ENCODE data around the gene YIF1B. TPM values are rescaled to one million over a fixed set of nuclear protein-coding genes. Genes with fewer than 3 reads are reported as not detected.

Gene YIF1B
- total and polyA plus RNA-seq, 4 donors: 34.1 to 74.1 (median 42.9) TPM

- Histone ChIP-seq H3K4me1 (ENCODE audit: control insufficient read depth in 4 of 4, insufficient read depth in 4 of 4, low read length in 3 of 4) (peaks cover 0 to 12% (median 9%) of the 10 kb centered on the region in 4 donors), H3K9ac (ENCODE audit: low read depth in 1 of 2, low read length in 2 of 2) (no peak within 1 kb of the TSS)
Observed at GRCh38 chr19:38264486-38265212, 51.1 kb downstream of the YIF1B start, which contains the start of gene SPINT2. Gene SPINT2 (plus strand): TSS chr19:38264573. CDS start chr19:38264893, 320 bp downstream.

GRCh38 chr19:38263689-38264485 lies 51.9 kb downstream of the YIF1B start:
- Histone ChIP-seq H3K27ac (ENCODE audit: low read depth in 1 of 2, low read length in 2 of 2) (peak overlapping the region; percentile 29 to 46), H3K4me1 (ENCODE audit: control insufficient read depth in 4 of 4, insufficient read depth in 4 of 4, low read length in 3 of 4) (peaks cover 0 to 12% (median 9%) of the 10 kb centered on the region in 4 donors), H3K9ac (ENCODE audit: low read depth in 1 of 2, low read length in 2 of 2) (no peak overlapping the region), H3K4me3 (ENCODE audit: low read depth in 1 of 3, low read length in 3 of 3) (peak overlapping the region in 2 of 3 donors; percentile 20 to 56), H3K9me3 (ENCODE audit: control insufficient read depth in 4 of 4, low read length in 3 of 4) (no peaks in the 10 kb centered on the region), H3K27me3 (ENCODE audit: control insufficient read depth in 4 of 4, insufficient read depth in 4 of 4, low read length in 3 of 4) (no peaks in the 10 kb centered on the region), H3K36me3 (ENCODE audit: control insufficient read depth in 4 of 4, insufficient read depth in 3 of 4, low read depth in 1 of 4, low read length in 3 of 4) (no peaks in the 10 kb centered on the region)
- peak; percentile 82 for DNase-seq (ENCODE audit: low spot score)
- no peak for TF ChIP-seq JUND (IDR thresholded peaks at IDR 0.05)
- TF ChIP-seq GABPA (IDR thresholded peaks at IDR 0.05 in 1 of 2, conservative IDR thresholded peaks at IDR 0.05 in 1 of 2): no peak
- no peak for TF ChIP-seq ATF3 (IDR thresholded peaks at IDR 0.05)
- TF ChIP-seq NR2F2 (IDR thresholded peaks at IDR 0.05): no peak
- TF ChIP-seq RAD21 (IDR thresholded peaks at IDR 0.05): no peak
- TF ChIP-seq REST (IDR thresholded peaks at IDR 0.05): no peak
- TF ChIP-seq SP1 (IDR thresholded peaks at IDR 0.05): no peak
- TF ChIP-seq ZBTB33 (IDR thresholded peaks at IDR 0.05): no peak
- 12% methylated on average over 34 of the region's 34 CpGs for WGBS

More at GRCh38 chr19:38264486-38265212, 51.1 kb downstream of the YIF1B start, which contains the start of gene SPINT2:
- peak within 1 kb of the TSS in 2 of 3 donors; percentile 20 to 56 for H3K4me3 ChIP-seq (ENCODE audit: low read depth in 1 of 3, low read length in 3 of 3)
- H3K27me3 ChIP-seq (ENCODE audit: control insufficient read depth in 4 of 4, insufficient read depth in 4 of 4, low read length in 3 of 4): no peaks in the 10 kb centered on the region
- WGBS: 18% methylated on average over 78 of the region's 78 CpGs
- no peak for DNase-seq (ENCODE audit: low spot score)
- H3K9me3 ChIP-seq (ENCODE audit: control insufficient read depth in 4 of 4, low read length in 3 of 4): no peaks in the 10 kb centered on the region
- no peaks in the 10 kb centered on the region for H3K36me3 ChIP-seq (ENCODE audit: control insufficient read depth in 4 of 4, insufficient read depth in 3 of 4, low read depth in 1 of 4, low read length in 3 of 4)
- TF ChIP-seq JUND (IDR thresholded peaks at IDR 0.05): no peak
- no peak for TF ChIP-seq RXRA (IDR thresholded peaks at IDR 0.05)
- TF ChIP-seq SP1 (IDR thresholded peaks at IDR 0.05): no peak
- TF ChIP-seq EGR1 (IDR thresholded peaks at IDR 0.05; ENCODE audit: low read depth in 2 of 2): no peak
- no peak for TF ChIP-seq HNF4G (IDR thresholded peaks at IDR 0.05)
- TF ChIP-seq GABPA (IDR thresholded peaks at IDR 0.05 in 1 of 2, conservative IDR thresholded peaks at IDR 0.05 in 1 of 2): no peak
- no peak for TF ChIP-seq YY1 (IDR thresholded peaks at IDR 0.05)
- no peak for TF ChIP-seq ATF3 (IDR thresholded peaks at IDR 0.05)
- TF ChIP-seq TAF1 (conservative IDR thresholded peaks at IDR 0.05): no peak
- TF ChIP-seq RAD21 (IDR thresholded peaks at IDR 0.05): no peak
- no peak for TF ChIP-seq HNF4A (conservative IDR thresholded peaks at IDR 0.05)
- TF ChIP-seq ZBTB33 (IDR thresholded peaks at IDR 0.05): no peak
- peak within 1 kb of the TSS; percentile 29 to 46 for H3K27ac ChIP-seq (ENCODE audit: low read depth in 1 of 2, low read length in 2 of 2)
